Nephron progenitor cell (in vitro differentiated cells): Measurements from ENCODE around the gene C17orf100.
A peak's percentile ranks its signal among the peaks of the same experiment; 100 is the strongest.

Experiments used
- DNase-seq: peaks from one replicate; pipeline ENCODE4 v3.0.0; 2021
- H3K27ac Mint-ChIP-seq: 2 replicates; pipeline ENCODE4 v1.8.0; 2021; ENCODE audit warnings: mild to moderate bottlenecking, moderate library complexity, mixed read lengths
- H3K27me3 Mint-ChIP-seq: 2 replicates; pipeline ENCODE4 v1.8.0; 2021; ENCODE audit warnings: mild to moderate bottlenecking, low read depth, mixed read lengths; ENCODE audit not compliant: poor library complexity
- H3K36me3 Mint-ChIP-seq: 2 replicates; pipeline ENCODE4 v1.8.0; 2021; ENCODE audit warnings: low read depth, mixed read lengths
- H3K4me1 Mint-ChIP-seq: 2 replicates; pipeline ENCODE4 v1.8.0; 2021; ENCODE audit warnings: mixed read lengths
- H3K4me3 Mint-ChIP-seq: 2 replicates; pipeline ENCODE4 v1.8.0; 2021; ENCODE audit warnings: mild to moderate bottlenecking, moderate library complexity, mixed read lengths
- H3K9me3 Mint-ChIP-seq: 2 replicates; pipeline ENCODE4 v1.8.0; 2021; ENCODE audit warnings: mild to moderate bottlenecking, moderate library complexity, mixed read lengths
- CTCF ChIP-seq: fragments of 200-600 bp; sonication (generic); IDR thresholded peaks from 2 replicates; pipeline ENCODE4 v1.5.0; 2021; ENCODE audit warnings: antibody characterized with exemption

C17orf100 gene

DNA sequence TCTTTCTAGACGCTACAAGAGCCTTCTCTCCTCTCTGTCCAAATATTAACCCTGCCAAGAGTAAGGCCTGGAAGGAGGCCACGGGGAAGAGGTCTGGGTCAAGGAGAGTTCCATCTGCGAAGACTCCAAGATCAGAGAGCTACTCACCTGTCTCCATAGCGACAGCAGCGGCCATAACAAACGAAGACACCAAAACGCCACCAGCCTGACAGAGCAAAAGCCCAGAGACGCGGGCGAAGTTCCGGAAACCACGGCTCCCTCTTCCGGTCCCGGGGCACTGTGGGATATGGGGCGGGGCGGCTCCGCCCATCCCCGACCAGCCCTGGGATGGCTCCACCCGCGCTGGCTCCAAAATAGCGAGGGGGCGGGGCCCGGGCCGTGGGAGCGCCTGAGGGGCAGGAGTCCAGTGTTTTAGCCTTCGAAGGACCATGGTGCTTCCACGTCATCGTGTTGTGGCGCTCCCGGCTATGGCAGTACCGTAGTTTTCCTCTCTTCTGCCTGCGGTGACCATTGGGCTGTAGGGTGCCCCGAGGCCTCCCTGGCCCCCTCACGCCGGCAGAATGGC, at the start of gene C17orf100, which contains the start of gene MED31:
TSS of gene C17orf100 (plus strand) at position 409 of the 565 bp plus-strand sequence. CDS start at position 561, 152 bp downstream.
TSS of gene MED31 (minus strand) at position 252 of the 565 bp plus-strand sequence. CDS start at position 175, 77 bp downstream.
- H3K27ac Mint-ChIP-seq = peak within 1 kb of the TSS; percentile 100
- no peak for TF ChIP-seq CTCF
- H3K36me3 Mint-ChIP-seq = peaks cover 22% of the 10 kb centered on the region
- peak within 1 kb of the TSS; percentile 98 for H3K4me3 Mint-ChIP-seq
- DNase-seq = peak; percentile 97
- peaks cover 47% of the 10 kb centered on the region for H3K27me3 Mint-ChIP-seq
- H3K9me3 Mint-ChIP-seq = no peaks in the 10 kb centered on the region
- peaks cover 64% of the 10 kb centered on the region for H3K4me1 Mint-ChIP-seq

GRCh38 chr17:6602141-6602540, 49.4 kb upstream of the C17orf100 start:
- Mint-ChIP-seq H3K36me3 (peaks cover 53% of the 10 kb centered on the region), H3K27ac (no peak overlapping the region), H3K4me3 (no peak overlapping the region), H3K27me3 (no peaks in the 10 kb centered on the region), H3K9me3 (no peaks in the 10 kb centered on the region), H3K4me1 (peaks cover 5% of the 10 kb centered on the region)
- TF ChIP-seq CTCF = no peak
- DNase-seq = no peak

- no peaks in the 10 kb centered on the region for H3K4me1 Mint-ChIP-seq
- H3K4me3 Mint-ChIP-seq = no peak overlapping the region
- H3K9me3 Mint-ChIP-seq = no peaks in the 10 kb centered on the region
- TF ChIP-seq CTCF = no peak
- no peak for DNase-seq
- no peak overlapping the region for H3K27ac Mint-ChIP-seq
- no peaks in the 10 kb centered on the region for H3K27me3 Mint-ChIP-seq
- peaks cover 58% of the 10 kb centered on the region for H3K36me3 Mint-ChIP-seq
These were observed 47.7 kb upstream of the C17orf100 start for GRCh38 chr17:6603744-6604325.

GRCh38 chr17:6605142-6605541, 46.4 kb upstream of the C17orf100 start:
- Mint-ChIP-seq H3K27ac (no peak overlapping the region), H3K9me3 (no peaks in the 10 kb centered on the region), H3K36me3 (peaks cover 62% of the 10 kb centered on the region), H3K4me3 (no peak overlapping the region), H3K27me3 (no peaks in the 10 kb centered on the region), H3K4me1 (no peaks in the 10 kb centered on the region)
- no peak for DNase-seq
- no peak for TF ChIP-seq CTCF

- TF ChIP-seq CTCF = no peak
- H3K4me1 Mint-ChIP-seq = no peaks in the 10 kb centered on the region
These were observed 43.2 kb upstream of the C17orf100 start for GRCh38 chr17:6608321-6608720.

GRCh38 chr17:6610011-6610410, 41.6 kb upstream of the C17orf100 start:
- Mint-ChIP-seq H3K27me3 (peaks cover 4% of the 10 kb centered on the region), H3K27ac (no peak overlapping the region), H3K9me3 (no peaks in the 10 kb centered on the region), H3K4me1 (no peaks in the 10 kb centered on the region), H3K4me3 (no peak overlapping the region), H3K36me3 (peaks cover 62% of the 10 kb centered on the region)
- no peak for DNase-seq
- no peak for TF ChIP-seq CTCF

More at GRCh38 chr17:6608321-6608720, 43.2 kb upstream of the C17orf100 start:
- Mint-ChIP-seq H3K36me3 (peaks cover 60% of the 10 kb centered on the region), H3K27me3 (peaks cover 4% of the 10 kb centered on the region), H3K9me3 (no peaks in the 10 kb centered on the region), H3K27ac (no peak overlapping the region), H3K4me3 (no peak overlapping the region)
- DNase-seq = no peak
